Testis (tissue), 3 donors: ENCODE results near the gene KIF17. TPM values are rescaled to one million over a fixed set of nuclear protein-coding genes. Genes with fewer than 3 reads are reported as not detected.

Source experiments
- DNase-seq: peaks from one replicate; pipeline ENCODE4 v3.0.0-alpha.2; 2019
- H3K27ac ChIP-seq, 2 donors: fragments of 200-600 bp; sonication (generic); one replicate each; pipeline ENCODE4 v1.5.1; 2019
- H3K27me3 ChIP-seq: fragments of 200-600 bp; sonication (generic); one replicate; pipeline ENCODE4 v1.5.1; 2019
- H3K36me3 ChIP-seq: fragments of 200-600 bp; sonication (generic); one replicate; pipeline ENCODE4 v1.5.1; 2017; ENCODE audit warnings: low read depth; ENCODE audit errors: missing control alignments
- H3K4me1 ChIP-seq: fragments of 200-600 bp; sonication (generic); one replicate; pipeline ENCODE4 v1.5.1; 2019
- H3K4me3 ChIP-seq, 2 donors: fragments of 200-600 bp; sonication (generic); one replicate each; pipeline ENCODE4 v1.5.1; 2017 to 2019
- H3K9me3 ChIP-seq: fragments of 200-600 bp; sonication (generic); one replicate; pipeline ENCODE4 v1.5.1; 2017
- POLR2A ChIP-seq: fragments of 450-650 bp; IDR thresholded peaks from one replicate; pipeline ENCODE4 v1.6.1; 2017; ENCODE audit warnings: antibody characterized with exemption, mild to moderate bottlenecking, moderate library complexity
- WGBS, 2 donors: methylation state at CpG; one replicate each; pipeline ENCODE4 v1.1.5; 2018; 5-methylcytosine and 5-hydroxymethylcytosine counted together
- intact Hi-C: fragments of 100-400 bp; cut with DNase I; formaldehyde crosslinking; loops from one replicate; pipeline ENCODE4 v1.15.1; 2023; ENCODE audit warnings: low total_unique reads
- polyA plus RNA-seq: library from polyadenylated mRNA; stranded (reverse); fragments of 350-450 nt; fragmentation: Illumina TruSeq; extraction: RNeasy Lipid Tissue Mini Kit (QIAGEN cat#74804); gene quantifications from one replicate; pipeline ENCODE4 v1.2.3, GENCODE V29; 2014; ENCODE audit warnings: low read depth, low replicate concordance; ENCODE audit not compliant: insufficient read depth
- total RNA-seq, 2 donors: library from RNA; depleted of rRNA; stranded (reverse); fragments of >200 nt; gene quantifications; one replicate each; pipeline ENCODE4 v1.2.3, GENCODE V29; 2016
- TF ChIP-seq, protein P1 (sequence below), 3 experiments: fragments of 450-650 bp in 2 of 3; fragments of 200-600 bp in 1 of 3; sonication (generic) in 1 of 3; IDR thresholded peaks; one replicate each; pipeline ENCODE4 v1.5.1; 2016 to 2019; ENCODE audit warnings: antibody characterized with exemption in 3 of 3, mild to moderate bottlenecking in 2 of 3, moderate library complexity in 1 of 3

Gene KIF17
- total and polyA plus RNA-seq, 3 donors from 2014 or later = 36.1 to 80.2 (median 54.1) TPM

DNA sequence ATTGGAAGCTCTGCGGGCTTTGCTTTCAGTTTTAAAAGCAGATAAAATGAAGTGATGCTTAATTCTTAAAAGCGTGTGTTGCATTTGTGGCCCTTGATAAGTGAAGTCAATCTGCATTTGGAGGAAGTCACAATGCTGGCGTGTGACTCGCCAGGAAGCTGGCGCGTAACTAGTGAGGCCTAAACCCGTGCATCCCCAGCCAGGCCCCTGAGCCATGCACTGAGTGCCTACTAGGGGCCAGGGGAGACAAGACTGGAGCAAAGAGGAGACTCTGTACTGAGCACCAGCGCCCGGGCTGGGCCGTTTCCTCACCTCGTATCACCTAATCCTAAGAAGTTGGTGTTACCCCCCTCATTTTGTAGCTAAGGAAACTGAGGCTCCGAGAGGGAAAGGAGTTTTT, 52.1 kb downstream of the KIF17 start:
- no peaks in the 10 kb centered on the region for H3K27me3 ChIP-seq
- no peak overlapping the region for H3K4me3 ChIP-seq
- no peak overlapping the region for H3K27ac ChIP-seq
- H3K4me1 ChIP-seq = peaks cover 5% of the 10 kb centered on the region
- 79 to 85% methylated on average over 12 of the region's 12 CpGs for WGBS, 2 donors
- TF ChIP-seq, protein P1, sequence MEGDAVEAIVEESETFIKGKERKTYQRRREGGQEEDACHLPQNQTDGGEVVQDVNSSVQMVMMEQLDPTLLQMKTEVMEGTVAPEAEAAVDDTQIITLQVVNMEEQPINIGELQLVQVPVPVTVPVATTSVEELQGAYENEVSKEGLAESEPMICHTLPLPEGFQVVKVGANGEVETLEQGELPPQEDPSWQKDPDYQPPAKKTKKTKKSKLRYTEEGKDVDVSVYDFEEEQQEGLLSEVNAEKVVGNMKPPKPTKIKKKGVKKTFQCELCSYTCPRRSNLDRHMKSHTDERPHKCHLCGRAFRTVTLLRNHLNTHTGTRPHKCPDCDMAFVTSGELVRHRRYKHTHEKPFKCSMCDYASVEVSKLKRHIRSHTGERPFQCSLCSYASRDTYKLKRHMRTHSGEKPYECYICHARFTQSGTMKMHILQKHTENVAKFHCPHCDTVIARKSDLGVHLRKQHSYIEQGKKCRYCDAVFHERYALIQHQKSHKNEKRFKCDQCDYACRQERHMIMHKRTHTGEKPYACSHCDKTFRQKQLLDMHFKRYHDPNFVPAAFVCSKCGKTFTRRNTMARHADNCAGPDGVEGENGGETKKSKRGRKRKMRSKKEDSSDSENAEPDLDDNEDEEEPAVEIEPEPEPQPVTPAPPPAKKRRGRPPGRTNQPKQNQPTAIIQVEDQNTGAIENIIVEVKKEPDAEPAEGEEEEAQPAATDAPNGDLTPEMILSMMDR (IDR thresholded peaks at IDR 0.05) = no peak
- TF ChIP-seq POLR2A = no peak
- intact Hi-C loops = no loop called here
- H3K36me3 ChIP-seq = no peaks in the 10 kb centered on the region
- H3K9me3 ChIP-seq = no peaks in the 10 kb centered on the region
- DNase-seq = no peak

DNA sequence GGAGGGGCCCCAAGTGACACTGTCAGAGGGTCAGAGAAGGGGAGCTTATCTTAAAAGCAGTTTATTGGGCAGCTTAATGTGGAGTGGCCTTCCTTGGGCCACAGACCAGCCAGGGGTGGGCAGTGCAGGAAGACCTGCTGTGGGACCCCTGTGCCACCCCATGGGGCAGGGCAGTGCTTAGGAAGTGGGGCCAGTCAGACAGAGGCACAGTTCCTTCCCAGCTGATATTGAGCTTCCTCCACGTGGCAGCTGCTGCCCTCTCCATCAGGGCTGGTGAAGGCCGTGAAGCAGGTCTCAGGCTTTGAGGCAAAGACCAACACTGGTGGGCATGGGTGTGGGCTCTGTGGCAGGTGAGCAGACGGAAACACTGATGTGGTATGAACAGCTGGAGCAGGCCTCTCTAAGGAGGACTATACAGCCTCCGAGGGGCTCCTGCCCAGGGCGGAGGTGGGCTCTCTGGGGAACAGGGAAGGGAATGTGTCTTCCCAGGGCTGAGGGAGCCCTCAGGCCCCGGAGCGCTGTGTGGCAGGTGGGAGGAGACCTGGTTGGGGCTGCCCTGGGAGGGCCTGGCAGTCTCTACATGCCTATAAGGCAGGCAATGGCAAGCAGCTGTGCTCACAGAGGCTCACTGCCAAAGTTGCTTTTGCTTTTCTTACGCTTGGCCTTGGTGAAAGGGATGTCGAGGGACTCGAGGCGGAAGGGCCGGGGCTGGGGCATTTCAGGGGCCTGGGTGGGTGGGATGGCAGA, 53.7 kb downstream of the KIF17 start:
- WGBS, 2 donors = 64 to 77% methylated on average over 12 of the region's 12 CpGs
- Histone ChIP-seq H3K4me1 (peaks cover 15% of the 10 kb centered on the region), H3K27ac (no peak overlapping the region), H3K4me3 (no peak overlapping the region), H3K9me3 (no peaks in the 10 kb centered on the region), H3K36me3 (no peaks in the 10 kb centered on the region), H3K27me3 (no peaks in the 10 kb centered on the region)
- intact Hi-C loops = no loop called here
- DNase-seq = no peak
- TF ChIP-seq POLR2A = no peak
- TF ChIP-seq, protein P1 (IDR thresholded peaks at IDR 0.05) = no peak

DNA sequence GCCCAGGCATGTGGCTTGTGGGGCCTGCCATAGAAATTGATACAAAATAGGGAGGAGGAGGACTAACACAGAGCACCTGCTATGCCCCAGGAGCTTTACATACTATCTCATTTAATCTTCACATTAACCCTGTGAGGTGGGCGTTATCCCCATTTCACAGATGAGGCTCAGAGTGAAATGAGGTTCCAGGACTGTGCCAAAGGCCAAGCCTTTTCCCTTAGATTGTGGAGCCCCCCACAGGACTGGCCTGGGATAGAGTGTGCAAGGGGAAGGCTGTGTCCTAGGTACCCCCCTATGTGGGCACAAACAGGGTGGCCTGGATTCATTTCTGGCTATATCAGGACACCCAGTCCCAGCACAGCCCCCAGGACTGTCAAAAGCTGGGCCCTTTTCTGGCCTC, 54.4 kb downstream of the KIF17 start:
- Histone ChIP-seq H3K9me3 (no peaks in the 10 kb centered on the region), H3K36me3 (no peaks in the 10 kb centered on the region), H3K27me3 (no peaks in the 10 kb centered on the region), H3K4me3 (no peak overlapping the region), H3K27ac (no peak overlapping the region), H3K4me1 (peaks cover 15% of the 10 kb centered on the region)
- 90 to 91% methylated on average over 1 of the region's 1 CpG for WGBS, 2 donors
- intact Hi-C loops = no loop called here
- DNase-seq = no peak
- TF ChIP-seq, protein P1 (IDR thresholded peaks at IDR 0.05) = no peak
- TF ChIP-seq POLR2A = no peak

DNA sequence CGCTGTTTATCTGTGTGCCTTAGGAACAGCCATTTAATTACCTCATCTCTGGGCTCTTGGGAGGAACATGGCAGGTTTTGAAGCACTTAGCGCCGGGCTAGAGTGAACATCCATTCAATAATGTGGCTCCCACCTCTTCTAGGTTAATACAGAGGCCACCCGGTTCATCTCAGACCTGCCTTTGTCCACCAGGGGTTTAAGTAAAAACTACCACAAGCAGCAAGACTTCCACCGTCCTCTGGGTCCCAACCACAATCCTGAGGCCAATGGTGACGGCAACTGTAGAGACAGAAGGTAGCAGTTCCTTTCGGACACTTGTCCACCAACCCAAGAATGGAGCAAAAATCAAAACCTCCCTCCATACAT, 55.7 kb downstream of the KIF17 start:
- intact Hi-C loops = no loop called here
- DNase-seq = no peak
- 31 to 43% methylated on average over 7 of the region's 7 CpGs for WGBS, 2 donors
- H3K27me3 ChIP-seq = no peaks in the 10 kb centered on the region
- H3K4me3 ChIP-seq = peak overlapping the region; percentile 64 to 91
- H3K9me3 ChIP-seq = no peaks in the 10 kb centered on the region
- no peaks in the 10 kb centered on the region for H3K36me3 ChIP-seq
- peaks cover 15% of the 10 kb centered on the region for H3K4me1 ChIP-seq
- H3K27ac ChIP-seq = peak overlapping the region in 1 of 2 donors; percentile 89
- no peak for TF ChIP-seq POLR2A

DNA sequence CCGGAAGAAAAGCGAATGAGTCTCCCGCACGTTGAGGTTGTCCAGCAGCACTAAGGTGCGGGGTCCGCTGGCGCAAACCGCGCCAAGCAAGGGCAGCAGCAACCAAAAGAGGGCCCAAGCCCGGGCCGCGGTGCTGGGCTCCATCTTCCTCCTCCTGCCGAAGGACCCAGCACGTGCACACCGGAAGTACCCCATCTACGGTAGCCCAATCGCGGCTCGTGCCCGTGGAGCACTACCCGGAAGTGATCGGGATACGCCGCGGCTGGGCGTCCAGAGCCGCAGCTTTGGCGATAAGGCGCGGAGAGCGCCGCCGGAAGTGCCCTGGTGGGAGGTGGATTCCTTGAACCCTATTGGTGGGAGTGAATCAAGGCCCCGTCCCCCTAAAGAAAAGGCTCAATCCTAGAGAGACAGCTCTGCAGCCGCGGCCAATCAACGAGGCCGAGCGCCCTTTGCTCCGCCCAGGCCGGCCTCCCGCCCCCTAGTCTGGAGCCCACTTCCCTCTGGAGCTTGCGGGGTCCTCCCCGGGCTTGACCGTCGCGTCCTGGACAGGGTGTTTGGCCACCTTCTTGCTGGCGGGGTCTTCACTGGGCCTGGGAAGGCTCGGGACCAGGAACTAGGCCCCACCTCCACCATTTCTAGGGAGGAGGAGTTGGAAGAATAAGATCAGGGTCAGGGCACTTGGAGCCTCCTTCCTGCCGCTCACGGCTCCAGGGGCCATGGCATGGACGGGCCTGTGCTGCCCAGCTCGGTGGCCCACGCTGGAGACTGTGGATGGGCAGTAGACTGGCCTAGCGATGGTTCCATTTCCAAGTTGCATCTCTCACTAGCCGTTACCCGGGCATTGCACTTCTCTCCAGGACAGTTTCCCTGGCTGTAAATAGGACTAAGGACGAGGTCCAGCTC, 56.3 kb downstream of the KIF17 start, which contains the start of gene DDOST:
TSS of gene DDOST (minus strand) at position 163 of the 903 bp plus-strand sequence. CDS start at position 144, 19 bp downstream.
- Histone ChIP-seq H3K4me1 (peaks cover 15% of the 10 kb centered on the region), H3K9me3 (no peaks in the 10 kb centered on the region), H3K36me3 (no peaks in the 10 kb centered on the region), H3K4me3 (peak within 1 kb of the TSS; percentile 64 to 91), H3K27me3 (no peaks in the 10 kb centered on the region), H3K27ac (peak within 1 kb of the TSS; percentile 74 to 89)
- intact Hi-C loops = no loop called here
- peak; percentile 97 for DNase-seq
- WGBS, 2 donors = 0 to 1% methylated on average over 20 to 48 of the region's 58 CpGs
- TF ChIP-seq, protein P1 (IDR thresholded peaks at IDR 0.05) = peak; percentile 17 to 45 (median 36)
- no peak for TF ChIP-seq POLR2A
